ENCODE measurements around the gene ASIC2. TPM values are rescaled to one million over a fixed set of nuclear protein-coding genes. Genes with fewer than 3 reads are reported as not detected.

ASIC2 gene
- total RNA-seq, 1 experiment from 2014 or later = not detected

DNA sequence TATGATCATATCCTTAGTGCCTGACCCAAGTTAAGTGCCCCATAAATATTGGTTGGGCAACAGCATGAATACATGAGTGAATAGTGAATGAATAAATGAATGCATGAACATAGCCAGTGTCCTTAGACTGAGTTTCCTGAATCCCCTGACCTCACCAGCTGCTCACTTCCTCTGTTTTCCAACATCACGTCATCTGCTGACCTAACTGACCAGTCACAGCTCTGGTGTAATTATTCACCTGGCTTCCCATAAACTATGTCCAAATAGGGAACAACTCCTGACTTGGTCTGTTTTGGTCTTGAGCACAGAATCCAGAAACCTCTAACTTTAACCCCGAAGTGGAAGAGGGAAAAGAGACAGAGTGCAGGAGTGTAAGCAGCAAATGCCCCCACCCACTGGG lies 83.4 kb downstream of the ASIC2 start:
- TF ChIP-seq, protein P1, sequence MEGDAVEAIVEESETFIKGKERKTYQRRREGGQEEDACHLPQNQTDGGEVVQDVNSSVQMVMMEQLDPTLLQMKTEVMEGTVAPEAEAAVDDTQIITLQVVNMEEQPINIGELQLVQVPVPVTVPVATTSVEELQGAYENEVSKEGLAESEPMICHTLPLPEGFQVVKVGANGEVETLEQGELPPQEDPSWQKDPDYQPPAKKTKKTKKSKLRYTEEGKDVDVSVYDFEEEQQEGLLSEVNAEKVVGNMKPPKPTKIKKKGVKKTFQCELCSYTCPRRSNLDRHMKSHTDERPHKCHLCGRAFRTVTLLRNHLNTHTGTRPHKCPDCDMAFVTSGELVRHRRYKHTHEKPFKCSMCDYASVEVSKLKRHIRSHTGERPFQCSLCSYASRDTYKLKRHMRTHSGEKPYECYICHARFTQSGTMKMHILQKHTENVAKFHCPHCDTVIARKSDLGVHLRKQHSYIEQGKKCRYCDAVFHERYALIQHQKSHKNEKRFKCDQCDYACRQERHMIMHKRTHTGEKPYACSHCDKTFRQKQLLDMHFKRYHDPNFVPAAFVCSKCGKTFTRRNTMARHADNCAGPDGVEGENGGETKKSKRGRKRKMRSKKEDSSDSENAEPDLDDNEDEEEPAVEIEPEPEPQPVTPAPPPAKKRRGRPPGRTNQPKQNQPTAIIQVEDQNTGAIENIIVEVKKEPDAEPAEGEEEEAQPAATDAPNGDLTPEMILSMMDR (IDR thresholded peaks at IDR 0.05; ENCODE audit: insufficient read depth in 1 of 2, low read depth in 1 of 2, low read length in 1 of 2, severe bottlenecking in 1 of 2, unreplicated experiment in 1 of 2) = no peak
- Histone ChIP-seq H3K27me3 (replicated peaks; ENCODE audit: control insufficient read depth, insufficient read depth, low read length) (no peaks in the 10 kb centered on the region; the same call in none of the 2 replicates), H3K4me1 (no peaks in the 10 kb centered on the region), H3K36me3 (ENCODE audit: control insufficient read depth, insufficient read depth, low read length) (no peaks in the 10 kb centered on the region), H3K4me3 (ENCODE audit: low read depth, low read length) (no peak overlapping the region), H3K9me3 (peaks cover 4% of the 10 kb centered on the region; the same call in 1 of the 2 replicates)
- no TSS peak for BruUV-seq (replicated peaks)
- Mint-ChIP-seq H3K27ac (ENCODE audit: unreplicated experiment) (no peak overlapping the region), H3K9me3 (ENCODE audit: unreplicated experiment) (no peaks in the 10 kb centered on the region), H3K4me3 (ENCODE audit: unreplicated experiment) (no peak overlapping the region), H3K4me1 (ENCODE audit: low read depth, unreplicated experiment) (no peaks in the 10 kb centered on the region), H3K36me3 (ENCODE audit: insufficient read depth, unreplicated experiment) (no peaks in the 10 kb centered on the region), H3K27me3 (ENCODE audit: insufficient read depth, unreplicated experiment) (peaks cover 16% of the 10 kb centered on the region)
- DNase-seq = no peak
- intact Hi-C loops (cut with micrococcal nuclease; ENCODE audit: unreplicated experiment) = no loop called here
- POLR2A ChIA-PET = no interaction called here
- CTCF ChIA-PET = no interaction called here

DNA sequence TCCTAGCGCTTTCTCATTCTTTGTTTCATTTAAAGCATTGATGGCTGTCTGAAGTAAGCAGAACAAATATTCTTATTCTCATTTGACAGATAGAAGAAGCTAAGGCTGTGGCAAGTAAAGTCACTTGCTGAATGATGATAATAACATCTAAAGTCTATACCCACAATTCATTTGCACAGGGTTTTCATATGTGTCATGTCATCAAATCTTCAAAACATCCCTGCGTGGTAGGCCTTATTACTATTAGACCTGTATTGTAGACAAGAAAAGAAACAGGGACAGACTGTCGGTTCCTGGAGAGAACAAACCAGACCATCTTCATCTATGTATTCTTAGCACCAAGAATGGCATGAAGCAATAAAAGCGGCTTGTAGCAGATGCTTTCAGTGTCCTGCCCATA lies 85.9 kb downstream of the ASIC2 start:
- no TSS peak for BruUV-seq (replicated peaks)
- ChIA-PET CTCF (no interaction called here), POLR2A (no interaction called here)
- Mint-ChIP-seq H3K9me3 (ENCODE audit: unreplicated experiment) (no peaks in the 10 kb centered on the region), H3K36me3 (ENCODE audit: insufficient read depth, unreplicated experiment) (no peaks in the 10 kb centered on the region), H3K4me1 (ENCODE audit: low read depth, unreplicated experiment) (no peaks in the 10 kb centered on the region), H3K27ac (ENCODE audit: unreplicated experiment) (no peak overlapping the region), H3K27me3 (ENCODE audit: insufficient read depth, unreplicated experiment) (peaks cover 20% of the 10 kb centered on the region), H3K4me3 (ENCODE audit: unreplicated experiment) (no peak overlapping the region)
- H3K4me1 ChIP-seq = no peaks in the 10 kb centered on the region
- no peaks in the 10 kb centered on the region for H3K36me3 ChIP-seq (ENCODE audit: control insufficient read depth, insufficient read depth, low read length)
- H3K4me3 ChIP-seq (ENCODE audit: low read depth, low read length) = no peak overlapping the region
- DNase-seq = no peak
- intact Hi-C loops (cut with micrococcal nuclease; ENCODE audit: unreplicated experiment) = no loop called here
- H3K9me3 ChIP-seq = peaks cover 2% of the 10 kb centered on the region; the same call in 1 of the 2 replicates
- TF ChIP-seq, protein P1 (IDR thresholded peaks at IDR 0.05; ENCODE audit: insufficient read depth in 1 of 2, low read depth in 1 of 2, low read length in 1 of 2, severe bottlenecking in 1 of 2, unreplicated experiment in 1 of 2) = no peak
- no peaks in the 10 kb centered on the region; the same call in none of the 2 replicates for H3K27me3 ChIP-seq (replicated peaks; ENCODE audit: control insufficient read depth, insufficient read depth, low read length)

DNA sequence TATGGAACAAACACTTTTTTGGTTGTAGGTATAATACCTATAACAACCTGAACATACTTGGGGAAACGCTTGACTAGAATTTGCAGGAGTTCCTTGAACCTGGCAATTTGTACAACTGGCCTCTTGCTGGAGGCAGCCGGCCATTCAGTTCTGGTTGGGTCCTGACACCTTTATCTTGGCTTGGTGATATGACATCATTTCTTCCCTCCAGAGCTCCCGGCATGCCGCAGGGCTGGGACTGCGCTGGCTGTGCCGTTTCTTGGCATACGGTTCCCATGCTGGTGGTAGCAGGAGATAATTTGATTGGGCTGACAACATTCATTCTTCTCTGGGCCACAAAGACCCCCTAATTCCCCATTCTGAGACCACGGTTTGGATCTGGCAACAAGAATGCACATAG lies 87.5 kb downstream of the ASIC2 start:
- peaks cover 18% of the 10 kb centered on the region for H3K27me3 Mint-ChIP-seq (ENCODE audit: insufficient read depth, unreplicated experiment)
- ChIA-PET POLR2A (no interaction called here), CTCF (no interaction called here)
- DNase-seq = no peak
- Histone ChIP-seq H3K4me1 (no peaks in the 10 kb centered on the region), H3K4me3 (ENCODE audit: low read depth, low read length) (no peak overlapping the region), H3K27me3 (replicated peaks; ENCODE audit: control insufficient read depth, insufficient read depth, low read length) (no peaks in the 10 kb centered on the region; the same call in 1 of the 2 replicates), H3K36me3 (ENCODE audit: control insufficient read depth, insufficient read depth, low read length) (no peaks in the 10 kb centered on the region), H3K9me3 (no peaks in the 10 kb centered on the region)
- intact Hi-C loops (cut with micrococcal nuclease; ENCODE audit: unreplicated experiment) = no loop called here
- no peaks in the 10 kb centered on the region for H3K9me3 Mint-ChIP-seq (ENCODE audit: unreplicated experiment)
- H3K4me3 Mint-ChIP-seq (ENCODE audit: unreplicated experiment) = no peak overlapping the region
- TF ChIP-seq, protein P1 (IDR thresholded peaks at IDR 0.05; ENCODE audit: insufficient read depth in 1 of 2, low read depth in 1 of 2, low read length in 1 of 2, severe bottlenecking in 1 of 2, unreplicated experiment in 1 of 2) = no peak
- H3K4me1 Mint-ChIP-seq (ENCODE audit: low read depth, unreplicated experiment) = no peaks in the 10 kb centered on the region
- no peak overlapping the region for H3K27ac Mint-ChIP-seq (ENCODE audit: unreplicated experiment)
- BruUV-seq (replicated peaks) = no TSS peak
- H3K36me3 Mint-ChIP-seq (ENCODE audit: insufficient read depth, unreplicated experiment) = no peaks in the 10 kb centered on the region

Data from Caco-2 (cell line).